HG03520 (cell line): Measurements from ENCODE around the gene GPC5.
"Not testable (repeated sequence)": the region's sequence is repeated elsewhere in the genome, so short reads cannot be mapped to it uniquely, and the experiment has no call there.

ENCODE experiments used
- ATAC-seq: cut with Tn5 transposase; IDR thresholded peaks from one replicate; pipeline ENCODE4 v1.9.1; 2021; ENCODE audit warnings: mild to moderate bottlenecking, moderate library complexity; ENCODE audit not compliant: unreplicated experiment

Gene GPC5

GRCh38 chr13:92224825-92225224, 826.4 kb downstream of the GPC5 start:
- no peak for ATAC-seq

- no peak for ATAC-seq
Measured at GRCh38 chr13:92225861-92226260, 827.4 kb downstream of the GPC5 start.

GRCh38 chr13:92232871-92233270, 834.5 kb downstream of the GPC5 start:
- no peak for ATAC-seq

GRCh38 chr13:92251671-92252210, 853.3 kb downstream of the GPC5 start:
- no peak for ATAC-seq

- no peak for ATAC-seq
Measured at GRCh38 chr13:92255526-92255925, 857.1 kb downstream of the GPC5 start.

- no peak for ATAC-seq
Measured at GRCh38 chr13:92256211-92256610, 857.8 kb downstream of the GPC5 start.

GRCh38 chr13:92259046-92259445, 860.6 kb downstream of the GPC5 start:
- ATAC-seq: no peak

GRCh38 chr13:92259523-92259922, 861.1 kb downstream of the GPC5 start:
- ATAC-seq: no peak

- ATAC-seq: no peak
Measured at GRCh38 chr13:92260363-92260762, 861.9 kb downstream of the GPC5 start.

GRCh38 chr13:92262100-92262788, 863.8 kb downstream of the GPC5 start:
- no peak for ATAC-seq

GRCh38 chr13:92265408-92265807, 867.0 kb downstream of the GPC5 start:
- no peak for ATAC-seq

GRCh38 chr13:92270990-92271389, 872.6 kb downstream of the GPC5 start:
- ATAC-seq: no peak

GRCh38 chr13:92272177-92272576, 873.8 kb downstream of the GPC5 start:
- ATAC-seq: no peak

- ATAC-seq: not testable (repeated sequence)
Measured at GRCh38 chr13:92280986-92281385, 882.6 kb downstream of the GPC5 start.

- ATAC-seq: not testable (repeated sequence)
Measured at GRCh38 chr13:92290718-92291307, 892.4 kb downstream of the GPC5 start.

GRCh38 chr13:92294533-92294932, 896.1 kb downstream of the GPC5 start:
- not testable (repeated sequence) for ATAC-seq

GRCh38 chr13:92296154-92296671, 897.8 kb downstream of the GPC5 start:
- ATAC-seq: not testable (repeated sequence)

GRCh38 chr13:92297971-92298942, 899.8 kb downstream of the GPC5 start:
- ATAC-seq: no peak

- ATAC-seq: no peak
Measured at GRCh38 chr13:92300651-92301050, 902.2 kb downstream of the GPC5 start.

GRCh38 chr13:92303428-92303827, 905.0 kb downstream of the GPC5 start:
- no peak for ATAC-seq

GRCh38 chr13:92307752-92308151, 909.3 kb downstream of the GPC5 start:
- ATAC-seq: no peak
